Upper lobe of left lung (tissue), 6 donors: Measurements from ENCODE around the gene GLIPR2. TPM values are rescaled to one million over a fixed set of nuclear protein-coding genes. Genes with fewer than 3 reads are reported as not detected.

Experiments used
- ATAC-seq, 2 donors: fragments of 200-7000 bp; cut with Tn5 transposase; one replicate each; pipeline ENCODE4 v1.9.1; 2022; ENCODE audit warnings: mild to moderate bottlenecking in 2 of 2, moderate library complexity in 2 of 2; ENCODE audit not compliant: low FRiP score in 2 of 2
- DNase-seq, 2 donors: peaks; one replicate each; pipeline ENCODE4 v3.0.0-alpha.2; 2019 to 2020
- H3K27ac ChIP-seq, 4 donors: fragments of 200-600 bp; sonication (generic); one replicate each; pipeline ENCODE4 v1.5.1; 2016 to 2019
- H3K27me3 ChIP-seq, 4 donors: fragments of 200-600 bp; sonication (generic); one replicate each; pipeline ENCODE4 v1.5.1; 2017 to 2019
- H3K36me3 ChIP-seq, 4 donors: fragments of 200-600 bp; sonication (generic); one replicate each; pipeline ENCODE4 v1.5.1; 2016 to 2019
- H3K4me1 ChIP-seq, 4 donors: fragments of 200-600 bp; sonication (generic); one replicate each; pipeline ENCODE4 v1.5.1; 2018 to 2019
- H3K4me3 ChIP-seq, 4 donors: fragments of 200-600 bp; sonication (generic); one replicate each; pipeline ENCODE4 v1.5.1; 2017 to 2019; ENCODE audit warnings: mild to moderate bottlenecking in 2 of 4, moderate library complexity in 1 of 4
- H3K9me3 ChIP-seq, 4 donors: fragments of 200-600 bp; sonication (generic); one replicate each; pipeline ENCODE4 v1.5.1; 2018 to 2019
- EP300 ChIP-seq, 4 donors: sonication (generic); formaldehyde crosslinking; IDR thresholded peaks; one replicate each; pipeline ENCODE4 v1.5.1; 2017; ENCODE audit warnings: antibody characterized with exemption in 4 of 4, control low read depth in 2 of 4
- POLR2A ChIP-seq, 4 donors: fragments of 450-650 bp; IDR thresholded peaks; one replicate each; pipeline ENCODE4 v1.5.1; 2016 to 2017; ENCODE audit warnings: antibody characterized with exemption in 4 of 4, mild to moderate bottlenecking in 2 of 4
- POLR2AphosphoS5 ChIP-seq, 2 donors: sonication (generic); formaldehyde crosslinking; IDR thresholded peaks; one replicate each; pipeline ENCODE4 v1.5.1; 2017; ENCODE audit warnings: antibody characterized with exemption in 2 of 2
- WGBS, 2 donors: methylation state at CpG; one replicate each; pipeline ENCODE4 v1.1.5; 2017 to 2018; 5-methylcytosine and 5-hydroxymethylcytosine counted together
- total RNA-seq, 6 donors: library from RNA; depleted of rRNA in 4 of 6; stranded (reverse); fragments of >200 nt in 4 of 6; gene quantifications; one replicate each; pipeline versions ENCODE4 v1.1.0 to v1.2.1, GENCODE V29; 2016 to 2021
- TF ChIP-seq, protein P1 (sequence below), 6 experiments: fragments of 450-650 bp in 4 of 6; fragments of 200-600 bp in 2 of 6; sonication (generic) in 2 of 6; IDR thresholded peaks; one replicate each; pipeline ENCODE4 v1.5.1; 2016 to 2019; ENCODE audit warnings: antibody characterized with exemption in 6 of 6
- donor health status: DM: no; HTN: no; CAD: no; lungs with moderate emphysema.
- donor health status: DM: no; HTN: yes; CAD: no; lungs with severe emphysema.

GLIPR2 gene
- total RNA-seq, 6 donors from 2014 or later, result 39.6 to 131 (median 66.0) TPM

GRCh38 chr9:36121971-36122370 is 14.6 kb upstream of the GLIPR2 start:
- H3K27me3 ChIP-seq, result no peaks in the 10 kb centered on the region
- 83 to 85% methylated on average over 6 to 7 of the region's 7 CpGs for WGBS, 2 donors
- H3K4me3 ChIP-seq, result no peak overlapping the region
- H3K36me3 ChIP-seq, result peaks cover 0 to 31% (median 0%) of the 10 kb centered on the region in 4 donors
- ATAC-seq, result no peak
- H3K4me1 ChIP-seq, result peaks cover 6 to 9% (median 8%) of the 10 kb centered on the region in 4 donors
- no peak for DNase-seq
- no peak overlapping the region for H3K27ac ChIP-seq
- TF ChIP-seq POLR2A (IDR thresholded peaks at IDR 0.05) (no peak), POLR2AphosphoS5 (IDR thresholded peaks at IDR 0.05) (no peak), EP300 (IDR thresholded peaks at IDR 0.05) (no peak)
- TF ChIP-seq, protein P1, sequence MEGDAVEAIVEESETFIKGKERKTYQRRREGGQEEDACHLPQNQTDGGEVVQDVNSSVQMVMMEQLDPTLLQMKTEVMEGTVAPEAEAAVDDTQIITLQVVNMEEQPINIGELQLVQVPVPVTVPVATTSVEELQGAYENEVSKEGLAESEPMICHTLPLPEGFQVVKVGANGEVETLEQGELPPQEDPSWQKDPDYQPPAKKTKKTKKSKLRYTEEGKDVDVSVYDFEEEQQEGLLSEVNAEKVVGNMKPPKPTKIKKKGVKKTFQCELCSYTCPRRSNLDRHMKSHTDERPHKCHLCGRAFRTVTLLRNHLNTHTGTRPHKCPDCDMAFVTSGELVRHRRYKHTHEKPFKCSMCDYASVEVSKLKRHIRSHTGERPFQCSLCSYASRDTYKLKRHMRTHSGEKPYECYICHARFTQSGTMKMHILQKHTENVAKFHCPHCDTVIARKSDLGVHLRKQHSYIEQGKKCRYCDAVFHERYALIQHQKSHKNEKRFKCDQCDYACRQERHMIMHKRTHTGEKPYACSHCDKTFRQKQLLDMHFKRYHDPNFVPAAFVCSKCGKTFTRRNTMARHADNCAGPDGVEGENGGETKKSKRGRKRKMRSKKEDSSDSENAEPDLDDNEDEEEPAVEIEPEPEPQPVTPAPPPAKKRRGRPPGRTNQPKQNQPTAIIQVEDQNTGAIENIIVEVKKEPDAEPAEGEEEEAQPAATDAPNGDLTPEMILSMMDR (IDR thresholded peaks at IDR 0.05), result no peak
- no peaks in the 10 kb centered on the region for H3K9me3 ChIP-seq

DNA sequence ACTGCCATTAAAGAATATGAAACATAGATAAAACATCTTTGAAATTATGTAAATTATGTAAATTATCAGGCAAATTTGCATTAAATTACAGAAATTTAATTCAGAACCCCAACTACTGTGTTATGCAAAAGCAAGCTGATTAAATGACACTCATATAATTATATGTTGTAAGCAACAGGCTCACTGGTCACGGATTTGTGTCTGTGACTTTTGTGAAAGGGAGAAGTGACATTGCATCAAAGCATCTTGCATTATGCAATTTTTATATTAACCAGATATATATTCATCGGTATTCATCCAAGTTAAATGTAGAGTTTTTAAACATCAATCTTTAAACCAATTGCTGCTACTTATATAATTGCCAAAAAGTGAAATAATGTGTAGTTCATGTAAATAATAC is 13.0 kb upstream of the GLIPR2 start:
- WGBS, 2 donors, result 75 to 82% methylated on average over 2 of the region's 2 CpGs
- no peak overlapping the region for H3K27ac ChIP-seq
- no peaks in the 10 kb centered on the region for H3K27me3 ChIP-seq
- no peak overlapping the region for H3K4me3 ChIP-seq
- ATAC-seq, result no peak
- H3K36me3 ChIP-seq, result peaks cover 0 to 25% (median 0%) of the 10 kb centered on the region in 4 donors
- no peak for DNase-seq
- TF ChIP-seq, protein P1 (IDR thresholded peaks at IDR 0.05), result no peak
- TF ChIP-seq POLR2A (IDR thresholded peaks at IDR 0.05) (no peak), EP300 (IDR thresholded peaks at IDR 0.05) (no peak), POLR2AphosphoS5 (IDR thresholded peaks at IDR 0.05) (no peak)
- H3K9me3 ChIP-seq, result no peaks in the 10 kb centered on the region
- peaks cover 6 to 12% (median 8%) of the 10 kb centered on the region in 4 donors for H3K4me1 ChIP-seq

- peaks cover 0 to 23% (median 0%) of the 10 kb centered on the region in 4 donors for H3K36me3 ChIP-seq
- DNase-seq (no peak), ATAC-seq (no peak)
- no peak overlapping the region for H3K4me3 ChIP-seq
- no peak overlapping the region for H3K27ac ChIP-seq
- no peaks in the 10 kb centered on the region for H3K27me3 ChIP-seq
- H3K4me1 ChIP-seq, result peaks cover 0 to 7% (median 2%) of the 10 kb centered on the region in 4 donors
- H3K9me3 ChIP-seq, result no peaks in the 10 kb centered on the region
- TF ChIP-seq POLR2AphosphoS5 (IDR thresholded peaks at IDR 0.05) (no peak), POLR2A (IDR thresholded peaks at IDR 0.05) (no peak), EP300 (IDR thresholded peaks at IDR 0.05) (no peak)
- TF ChIP-seq, protein P1 (IDR thresholded peaks at IDR 0.05), result no peak
- 78 to 79% methylated on average over 10 of the region's 10 CpGs for WGBS, 2 donors
These were observed 11.3 kb upstream of the GLIPR2 start for GRCh38 chr9:36125062-36125855.

DNA sequence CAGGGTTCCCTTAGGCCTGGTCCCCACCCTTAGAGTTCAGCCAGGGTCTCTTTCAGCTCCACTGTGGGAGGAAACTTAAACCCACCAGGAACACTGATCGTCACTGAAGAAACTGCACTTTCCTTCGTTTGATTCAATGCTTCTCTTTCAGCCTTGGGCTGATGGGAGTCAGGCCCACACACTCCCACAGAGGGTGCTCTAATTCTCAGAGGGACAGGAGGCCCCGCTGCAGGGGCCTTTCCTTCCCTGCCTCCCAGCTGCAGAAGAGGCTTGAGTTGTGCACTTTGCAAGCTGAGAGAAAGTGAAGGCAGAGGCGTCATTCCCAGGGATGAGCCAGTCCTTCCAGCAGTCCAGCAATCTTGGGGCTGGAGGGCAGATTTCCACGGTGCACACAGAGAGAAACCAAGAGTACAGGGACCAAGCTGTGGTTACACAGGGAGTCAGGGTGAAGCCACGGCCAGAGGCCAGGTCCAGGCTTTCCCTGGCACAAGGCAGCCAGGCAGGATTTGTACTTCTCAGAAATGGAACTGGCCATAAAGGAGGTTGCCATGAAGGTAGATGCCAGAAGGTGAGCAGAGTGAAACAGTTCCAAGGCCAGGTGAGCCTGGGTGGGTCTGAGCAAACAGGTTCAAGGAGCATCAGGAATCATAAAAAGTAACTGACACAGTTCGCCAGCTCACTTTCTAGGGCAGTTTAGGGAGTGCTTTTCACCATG is 10.4 kb upstream of the GLIPR2 start:
- Histone ChIP-seq H3K27me3 (no peaks in the 10 kb centered on the region), H3K27ac (no peak overlapping the region), H3K9me3 (no peaks in the 10 kb centered on the region), H3K4me3 (no peak overlapping the region), H3K36me3 (peaks cover 0 to 23% (median 0%) of the 10 kb centered on the region in 4 donors), H3K4me1 (peaks cover 0 to 7% (median 2%) of the 10 kb centered on the region in 4 donors)
- DNase-seq, result no peak
- 69 to 73% methylated on average over 7 of the region's 7 CpGs for whole genome bisulfite sequencing, 2 donors
- TF ChIP-seq EP300 (IDR thresholded peaks at IDR 0.05) (no peak), POLR2AphosphoS5 (IDR thresholded peaks at IDR 0.05) (no peak), POLR2A (IDR thresholded peaks at IDR 0.05) (no peak)
- TF ChIP-seq, protein P1 (IDR thresholded peaks at IDR 0.05), result no peak
- ATAC-seq, result no peak
